ENCODE data around the gene ERVK3-1. TPM values are rescaled to one million over a fixed set of nuclear protein-coding genes. Genes with fewer than 3 reads are reported as not detected.
"Not testable (repeated sequence)": the region's sequence is repeated elsewhere in the genome, so short reads cannot be mapped to it uniquely, and the experiment has no call there.

ERVK3-1 gene, protein sequence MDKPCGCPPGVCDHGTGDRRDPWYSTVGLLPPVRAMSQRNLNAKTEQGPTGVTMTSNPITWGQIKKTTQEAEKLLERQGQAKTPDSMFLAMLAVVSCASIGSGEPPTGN
- total RNA-seq (100 to 1,000 TPM; 100 to 102 TPM), polyA plus RNA-seq (84.6 TPM)

DNA sequence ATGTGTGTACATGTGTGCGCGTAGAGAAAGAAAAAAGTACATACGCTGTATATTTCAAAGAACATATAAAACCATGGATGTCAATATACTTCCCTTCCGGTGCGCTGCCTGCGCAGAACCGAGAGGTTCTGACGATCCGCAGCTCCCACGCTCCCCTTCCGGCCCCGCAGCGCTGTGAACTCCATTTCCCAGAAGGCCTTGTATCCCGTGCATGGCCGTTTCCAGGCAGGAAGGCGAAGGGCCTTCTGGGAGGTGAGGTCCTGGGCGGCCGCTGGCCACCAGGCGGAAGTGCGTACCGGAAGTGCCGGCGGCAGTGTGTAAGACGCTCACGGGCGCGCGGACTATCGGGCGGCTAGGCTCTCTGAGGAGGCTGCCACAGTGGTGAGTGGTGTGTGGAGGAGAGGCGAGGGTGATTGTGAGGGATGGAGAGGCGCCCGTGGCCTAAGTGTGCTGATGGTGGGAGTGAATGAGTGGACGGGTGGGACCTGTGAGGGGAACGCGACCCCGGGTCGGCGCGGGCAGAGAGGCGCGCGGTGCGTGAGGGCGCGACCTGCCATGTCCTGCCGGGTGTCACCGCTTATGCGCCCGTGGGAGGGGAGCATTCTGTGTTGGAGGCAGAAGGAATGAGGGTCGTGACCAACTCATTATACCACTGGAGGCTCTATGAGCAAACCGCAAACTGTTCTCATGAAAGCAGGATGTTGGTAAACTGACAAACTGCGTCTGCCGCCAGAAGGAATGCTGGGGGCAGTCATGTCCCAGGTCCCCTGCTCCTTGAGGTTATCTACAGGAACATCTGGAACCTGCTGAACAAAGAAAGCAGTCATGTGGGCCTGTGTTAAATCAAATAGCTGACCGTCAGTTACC, at the start of gene ERVK3-1:
ERVK3-1 (plus strand) TSS at position 313 of the 867 bp plus-strand sequence. CDS start 6,792 bp downstream, outside the sequence.
- Mint-ChIP-seq H3K9me3 (peaks cover 0 to 2% (median 0%) of the 10 kb centered on the region in 5 donors), H3K27me3 (no peaks in the 10 kb centered on the region), H3K27ac (peak within 1 kb of the TSS; percentile 98 to 100 (median 99)), H3K4me1 (peaks cover 45 to 65% (median 58%) of the 10 kb centered on the region in 3 donors), H3K4me3 (peak within 1 kb of the TSS; percentile 96 to 100 (median 98)), H3K36me3 (peaks cover 14 to 59% (median 29%) of the 10 kb centered on the region in 3 donors)
- POLR2A ChIA-PET: interaction anchor here (0.6 to 1.7 kb wide), 7 partner anchors 42 to 1113 kb away, joined by 3 to 6 read pairs (median 4); partner anchors contain the start of genes ZBTB45, ZNF274 and ZNF606
- H3K36me3 ChIP-seq (ENCODE audit: insufficient read depth, low read length): peaks cover 20% of the 10 kb centered on the region
- H3K27ac ChIP-seq (ENCODE audit: low read depth, low read length): peak within 1 kb of the TSS; percentile 96
- H3K4me1 ChIP-seq (ENCODE audit: insufficient read depth, low read length): peaks cover 36% of the 10 kb centered on the region
- CTCF ChIA-PET: interaction anchor here (0.6 to 1.7 kb wide), 4 partner anchors 21 to 215 kb away, joined by 3 to 4 read pairs (median 3); partner anchors contain the start of genes ZBTB45, ZNF584 and ZSCAN22
- peak; percentile 92 to 97 (median 94) for DNase-seq
- H3K27me3 ChIP-seq (ENCODE audit: insufficient read depth, low read length, poor library complexity, severe bottlenecking): no peaks in the 10 kb centered on the region
- H3K4me3 ChIP-seq (ENCODE audit: low read length): peak within 1 kb of the TSS; percentile 91
- H3K9me3 ChIP-seq (ENCODE audit: low read length): no peaks in the 10 kb centered on the region

DNA sequence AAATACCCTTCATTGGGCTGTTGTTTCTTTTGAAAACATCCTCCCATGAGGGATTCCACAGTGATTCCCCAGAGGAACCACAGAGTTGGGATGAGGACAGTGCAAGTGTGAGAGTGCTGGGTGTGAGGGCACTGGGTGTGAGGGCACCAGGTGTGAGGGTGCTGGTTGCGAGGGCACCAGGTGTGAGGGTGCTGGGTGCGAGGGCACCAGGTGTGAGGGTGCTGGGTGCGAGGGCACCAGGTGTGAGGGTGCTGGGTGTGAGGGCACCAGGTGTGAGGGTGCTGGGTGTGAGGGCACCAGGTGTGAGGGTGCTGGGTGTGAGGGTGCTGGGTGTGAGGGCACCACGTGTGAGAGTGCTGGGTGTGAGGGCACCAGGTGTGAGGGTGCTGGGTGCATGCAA, 46.9 kb upstream of the ERVK3-1 start:
- H3K27ac ChIP-seq (ENCODE audit: low read depth, low read length); H3K27ac Mint-ChIP-seq; H3K4me1 Mint-ChIP-seq; H3K27me3 ChIP-seq (ENCODE audit: insufficient read depth, low read length, poor library complexity, severe bottlenecking); CTCF ChIA-PET; POLR2A ChIA-PET; DNase-seq; H3K4me1 ChIP-seq (ENCODE audit: insufficient read depth, low read length); H3K27me3 Mint-ChIP-seq: not testable (repeated sequence)
- H3K4me3 Mint-ChIP-seq: peak overlapping the region in 1 of 7 donors; percentile 40
- peaks cover 58% of the 10 kb centered on the region for H3K36me3 ChIP-seq (ENCODE audit: insufficient read depth, low read length)
- peak overlapping the region; percentile 5 for H3K4me3 ChIP-seq (ENCODE audit: low read length)
- H3K9me3 ChIP-seq (ENCODE audit: low read length): peaks cover 75% of the 10 kb centered on the region
- peaks cover 39 to 92% (median 89%) of the 10 kb centered on the region in 3 donors for H3K36me3 Mint-ChIP-seq
- H3K9me3 Mint-ChIP-seq: peaks cover 20 to 100% (median 93%) of the 10 kb centered on the region in 5 donors

DNA sequence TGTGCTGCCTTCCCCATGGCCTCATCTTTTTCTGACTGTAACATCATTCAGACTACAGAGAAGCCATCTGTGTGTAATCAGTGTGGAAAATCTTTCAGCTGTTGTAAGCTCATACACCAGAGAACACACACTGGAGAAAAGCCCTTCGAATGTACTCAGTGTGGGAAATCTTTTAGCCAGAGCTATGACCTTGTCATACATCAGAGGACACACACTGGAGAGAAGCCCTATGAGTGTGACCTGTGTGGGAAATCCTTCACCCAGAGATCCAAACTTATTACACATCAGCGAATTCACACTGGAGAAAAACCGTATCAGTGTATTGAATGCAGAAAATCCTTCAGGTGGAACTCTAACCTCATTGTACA, 43.6 kb upstream of the ERVK3-1 start:
- CTCF ChIA-PET: no interaction called here
- no peak overlapping the region for H3K27ac ChIP-seq (ENCODE audit: low read depth, low read length)
- H3K27me3 Mint-ChIP-seq: no peaks in the 10 kb centered on the region
- no peaks in the 10 kb centered on the region for H3K4me1 ChIP-seq (ENCODE audit: insufficient read depth, low read length)
- peak overlapping the region; percentile 47 for H3K4me3 ChIP-seq (ENCODE audit: low read length)
- H3K4me3 Mint-ChIP-seq: peak overlapping the region in 1 of 7 donors; percentile 13
- H3K9me3 ChIP-seq (ENCODE audit: low read length): peaks cover 83% of the 10 kb centered on the region
- H3K4me1 Mint-ChIP-seq: peaks cover 0 to 3% (median 0%) of the 10 kb centered on the region in 3 donors
- no peak overlapping the region for H3K27ac Mint-ChIP-seq
- H3K9me3 Mint-ChIP-seq: peaks cover 12 to 99% (median 98%) of the 10 kb centered on the region in 5 donors
- H3K27me3 ChIP-seq (ENCODE audit: insufficient read depth, low read length, poor library complexity, severe bottlenecking): no peaks in the 10 kb centered on the region
- H3K36me3 ChIP-seq (ENCODE audit: insufficient read depth, low read length): peaks cover 63% of the 10 kb centered on the region
- peaks cover 23 to 75% (median 75%) of the 10 kb centered on the region in 3 donors for H3K36me3 Mint-ChIP-seq
- DNase-seq: no peak
- POLR2A ChIA-PET: no interaction called here

DNA sequence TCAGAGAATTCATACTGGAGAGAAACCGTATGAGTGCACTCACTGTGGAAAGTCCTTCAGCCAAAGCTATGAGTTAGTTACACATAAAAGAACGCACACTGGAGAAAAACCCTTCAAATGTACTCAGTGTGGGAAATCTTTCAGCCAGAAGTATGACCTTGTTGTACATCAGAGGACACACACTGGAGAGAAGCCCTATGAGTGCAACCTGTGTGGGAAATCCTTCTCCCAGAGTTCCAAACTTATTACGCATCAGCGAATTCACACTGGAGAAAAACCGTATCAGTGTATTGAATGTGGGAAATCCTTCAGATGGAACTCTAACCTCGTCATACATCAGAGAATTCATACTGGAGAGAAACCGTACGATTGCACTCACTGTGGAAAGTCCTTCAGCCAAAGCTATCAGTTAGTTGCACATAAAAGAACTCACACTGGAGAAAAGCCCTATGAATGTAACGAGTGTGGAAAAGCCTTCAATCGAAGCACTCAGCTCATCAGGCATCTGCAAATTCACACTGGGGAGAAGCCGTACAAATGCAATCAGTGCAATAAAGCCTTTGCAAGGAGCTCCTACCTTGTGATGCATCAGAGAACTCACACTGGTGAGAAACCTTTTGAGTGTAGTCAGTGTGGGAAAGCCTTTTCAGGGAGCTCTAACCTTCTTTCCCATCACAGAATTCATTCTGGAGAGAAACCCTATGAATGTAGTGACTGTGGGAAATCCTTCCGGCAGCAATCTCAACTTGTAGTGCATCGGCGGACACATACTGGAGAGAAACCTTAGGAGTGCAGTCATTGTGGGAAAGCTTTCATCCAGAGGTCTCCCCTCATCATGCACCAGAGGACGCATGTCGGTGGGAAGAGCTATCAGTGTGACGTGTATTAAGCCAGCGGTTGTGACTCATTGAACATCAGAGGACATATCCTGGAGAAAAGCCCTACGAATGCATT, 42.9 kb upstream of the ERVK3-1 start:
- Histone ChIP-seq H3K4me1 (ENCODE audit: insufficient read depth, low read length) (no peaks in the 10 kb centered on the region), H3K27ac (ENCODE audit: low read depth, low read length) (no peak overlapping the region), H3K9me3 (ENCODE audit: low read length) (peaks cover 87% of the 10 kb centered on the region), H3K36me3 (ENCODE audit: insufficient read depth, low read length) (peaks cover 60% of the 10 kb centered on the region), H3K27me3 (ENCODE audit: insufficient read depth, low read length, poor library complexity, severe bottlenecking) (no peaks in the 10 kb centered on the region), H3K4me3 (ENCODE audit: low read length) (peak overlapping the region; percentile 47)
- Mint-ChIP-seq H3K27ac (no peak overlapping the region), H3K27me3 (no peaks in the 10 kb centered on the region), H3K9me3 (peaks cover 11 to 99% (median 97%) of the 10 kb centered on the region in 5 donors), H3K4me1 (peaks cover 0 to 3% (median 0%) of the 10 kb centered on the region in 3 donors), H3K4me3 (no peak overlapping the region), H3K36me3 (peaks cover 21 to 73% (median 72%) of the 10 kb centered on the region in 3 donors)
- no peak for DNase-seq
- CTCF ChIA-PET: no interaction called here
- POLR2A ChIA-PET: no interaction called here

DNA sequence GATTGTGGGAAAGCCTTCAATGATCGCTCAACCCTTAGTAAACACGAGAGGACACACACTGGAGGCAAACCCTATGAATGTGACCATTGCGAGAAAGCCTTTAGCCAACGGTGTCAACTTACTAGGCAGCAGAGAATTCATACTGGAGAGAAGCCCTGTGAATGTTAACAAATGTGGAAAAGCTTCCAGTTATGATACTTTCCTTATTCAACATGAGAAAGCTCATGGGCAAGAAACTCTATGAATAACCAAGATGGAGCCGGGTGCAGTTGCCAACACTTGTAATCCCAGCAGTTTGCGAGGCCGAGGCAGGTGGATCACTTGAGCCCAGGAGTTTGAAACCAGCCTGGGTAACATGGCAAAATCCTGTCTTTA, 42.3 kb upstream of the ERVK3-1 start:
- Mint-ChIP-seq H3K4me3 (no peak overlapping the region), H3K27ac (no peak overlapping the region), H3K4me1 (no peaks in the 10 kb centered on the region), H3K9me3 (peaks cover 8 to 99% (median 97%) of the 10 kb centered on the region in 5 donors), H3K27me3 (no peaks in the 10 kb centered on the region), H3K36me3 (peaks cover 16 to 67% (median 65%) of the 10 kb centered on the region in 3 donors)
- peak overlapping the region; percentile 47 for H3K4me3 ChIP-seq (ENCODE audit: low read length)
- peaks cover 54% of the 10 kb centered on the region for H3K36me3 ChIP-seq (ENCODE audit: insufficient read depth, low read length)
- H3K27ac ChIP-seq (ENCODE audit: low read depth, low read length): no peak overlapping the region
- DNase-seq: no peak
- H3K9me3 ChIP-seq (ENCODE audit: low read length): peaks cover 81% of the 10 kb centered on the region
- CTCF ChIA-PET: no interaction called here
- no peaks in the 10 kb centered on the region for H3K4me1 ChIP-seq (ENCODE audit: insufficient read depth, low read length)
- POLR2A ChIA-PET: no interaction called here
- no peaks in the 10 kb centered on the region for H3K27me3 ChIP-seq (ENCODE audit: insufficient read depth, low read length, poor library complexity, severe bottlenecking)

DNA sequence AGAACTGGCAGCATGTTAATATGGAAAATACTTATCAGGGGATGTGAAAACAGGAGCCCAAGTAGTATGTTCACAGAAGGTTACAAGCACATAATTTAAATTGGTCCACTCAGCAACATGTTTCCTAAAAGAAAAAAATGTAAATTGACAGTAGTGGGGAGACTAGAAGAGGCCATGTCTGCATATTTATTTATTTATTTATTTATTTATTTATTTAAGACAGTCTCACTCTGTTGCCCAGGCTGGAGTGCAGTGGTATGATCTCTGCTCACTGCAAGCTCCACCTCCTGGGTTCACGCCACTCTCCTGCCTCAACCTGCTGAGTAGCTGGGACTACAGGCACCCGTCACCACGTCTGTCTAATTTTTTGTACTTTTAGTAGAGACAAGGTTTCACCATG, 40.1 kb upstream of the ERVK3-1 start:
- Mint-ChIP-seq H3K36me3 (peaks cover 8 to 58% (median 58%) of the 10 kb centered on the region in 3 donors), H3K27ac (no peak overlapping the region), H3K27me3 (no peaks in the 10 kb centered on the region), H3K4me1 (no peaks in the 10 kb centered on the region), H3K9me3 (peaks cover 0 to 96% (median 93%) of the 10 kb centered on the region in 5 donors), H3K4me3 (no peak overlapping the region)
- Histone ChIP-seq H3K27me3 (ENCODE audit: insufficient read depth, low read length, poor library complexity, severe bottlenecking) (no peaks in the 10 kb centered on the region), H3K4me3 (ENCODE audit: low read length) (peak overlapping the region; percentile 19), H3K4me1 (ENCODE audit: insufficient read depth, low read length) (no peaks in the 10 kb centered on the region), H3K9me3 (ENCODE audit: low read length) (peaks cover 75% of the 10 kb centered on the region), H3K27ac (ENCODE audit: low read depth, low read length) (no peak overlapping the region), H3K36me3 (ENCODE audit: insufficient read depth, low read length) (peaks cover 43% of the 10 kb centered on the region)
- CTCF ChIA-PET: no interaction called here
- DNase-seq: no peak
- POLR2A ChIA-PET: no interaction called here

DNA sequence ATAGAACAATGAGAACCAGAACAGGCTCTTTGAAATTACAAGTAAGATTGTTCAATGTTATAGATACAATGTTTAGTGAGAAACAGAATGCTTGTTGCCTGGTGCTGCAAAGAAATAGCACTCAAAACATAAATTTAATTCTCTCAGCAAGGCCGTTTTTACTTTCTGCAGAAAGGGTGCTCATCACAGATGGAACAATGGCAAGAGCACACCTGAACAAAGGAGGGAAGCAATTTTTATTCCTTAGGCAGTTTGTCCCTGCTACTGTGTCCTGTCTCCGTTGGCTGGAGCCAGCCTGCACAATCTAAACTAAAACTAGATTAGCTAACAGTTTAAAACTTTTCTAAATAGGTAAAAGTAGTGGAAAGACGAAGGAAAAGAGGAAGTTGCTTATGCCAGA, 36.8 kb upstream of the ERVK3-1 start:
- CTCF ChIA-PET: no interaction called here
- POLR2A ChIA-PET: no interaction called here
- H3K36me3 ChIP-seq (ENCODE audit: insufficient read depth, low read length): peaks cover 21% of the 10 kb centered on the region
- peaks cover 61% of the 10 kb centered on the region for H3K9me3 ChIP-seq (ENCODE audit: low read length)
- no peak overlapping the region for H3K27ac ChIP-seq (ENCODE audit: low read depth, low read length)
- no peak overlapping the region for H3K4me3 ChIP-seq (ENCODE audit: low read length)
- peaks cover 8 to 94% (median 84%) of the 10 kb centered on the region in 5 donors for H3K9me3 Mint-ChIP-seq
- H3K4me1 ChIP-seq (ENCODE audit: insufficient read depth, low read length): no peaks in the 10 kb centered on the region
- DNase-seq: no peak
- no peak overlapping the region for H3K27ac Mint-ChIP-seq
- no peaks in the 10 kb centered on the region for H3K27me3 ChIP-seq (ENCODE audit: insufficient read depth, low read length, poor library complexity, severe bottlenecking)
- no peaks in the 10 kb centered on the region for H3K4me1 Mint-ChIP-seq
- H3K27me3 Mint-ChIP-seq: no peaks in the 10 kb centered on the region
- peaks cover 9 to 52% (median 46%) of the 10 kb centered on the region in 3 donors for H3K36me3 Mint-ChIP-seq
- H3K4me3 Mint-ChIP-seq: no peak overlapping the region
